KG1 (cell line): Measurements from ENCODE around the gene NHEJ1.
"Not testable (repeated sequence)": the region's sequence is repeated elsewhere in the genome, so short reads cannot be mapped to it uniquely, and the experiment has no call there.

ENCODE experiments used
- DNase-seq: peaks from one replicate; lab custom pipeline; 2025; lab: John Stamatoyannopoulos, UW

The NHEJ1 gene, protein sequence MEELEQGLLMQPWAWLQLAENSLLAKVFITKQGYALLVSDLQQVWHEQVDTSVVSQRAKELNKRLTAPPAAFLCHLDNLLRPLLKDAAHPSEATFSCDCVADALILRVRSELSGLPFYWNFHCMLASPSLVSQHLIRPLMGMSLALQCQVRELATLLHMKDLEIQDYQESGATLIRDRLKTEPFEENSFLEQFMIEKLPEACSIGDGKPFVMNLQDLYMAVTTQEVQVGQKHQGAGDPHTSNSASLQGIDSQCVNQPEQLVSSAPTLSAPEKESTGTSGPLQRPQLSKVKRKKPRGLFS

DNA sequence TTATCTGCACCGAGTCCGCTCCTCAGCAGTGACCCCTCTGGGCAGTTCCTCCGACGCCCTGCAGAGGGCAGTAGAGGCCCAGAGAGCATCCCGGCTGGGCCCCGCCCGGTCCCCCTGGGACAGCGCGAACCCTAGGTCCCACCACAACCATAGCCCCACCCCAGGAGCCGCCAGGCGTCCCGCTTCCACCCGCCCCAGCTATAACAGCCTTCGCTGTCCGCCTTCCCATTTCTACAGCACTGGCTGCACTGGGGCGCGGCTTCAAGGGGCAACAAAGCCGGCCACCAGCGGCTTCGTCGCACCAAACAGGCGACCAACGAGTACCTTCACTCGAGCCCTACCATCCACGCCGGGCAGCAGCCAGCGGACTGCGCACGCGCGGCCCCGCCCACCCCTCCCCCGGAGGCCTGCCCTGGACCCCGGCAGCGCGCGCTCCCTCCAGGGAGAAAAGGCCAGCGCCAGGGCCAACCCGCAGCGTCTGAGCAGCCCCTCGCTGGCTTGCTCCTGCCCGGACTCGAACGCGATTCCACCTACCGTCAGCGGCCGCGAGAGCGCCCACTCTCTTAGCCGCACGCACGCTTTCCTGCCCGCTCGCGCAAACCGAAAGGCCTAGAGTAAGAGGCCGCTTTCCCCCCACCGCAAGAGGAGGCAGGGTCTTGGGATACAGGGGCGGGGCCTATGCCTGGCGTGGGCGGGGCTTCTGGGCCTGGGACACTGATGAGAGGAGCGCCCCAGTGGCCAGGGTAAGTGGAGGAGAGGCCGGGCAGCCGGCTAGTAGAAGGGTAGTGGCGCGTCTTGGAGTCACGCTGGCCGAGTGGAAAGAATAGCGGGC is at the start of gene NHEJ1:
Gene NHEJ1 (minus strand): TSS at position 630 of the 832 bp plus-strand sequence. CDS start 2,453 bp downstream, outside the sequence.
- peak; percentile 91 for DNase-seq

GRCh38 chr2:219209236-219210195 is 48.9 kb upstream of the NHEJ1 start:
- DNase-seq: peak; percentile 75

DNA sequence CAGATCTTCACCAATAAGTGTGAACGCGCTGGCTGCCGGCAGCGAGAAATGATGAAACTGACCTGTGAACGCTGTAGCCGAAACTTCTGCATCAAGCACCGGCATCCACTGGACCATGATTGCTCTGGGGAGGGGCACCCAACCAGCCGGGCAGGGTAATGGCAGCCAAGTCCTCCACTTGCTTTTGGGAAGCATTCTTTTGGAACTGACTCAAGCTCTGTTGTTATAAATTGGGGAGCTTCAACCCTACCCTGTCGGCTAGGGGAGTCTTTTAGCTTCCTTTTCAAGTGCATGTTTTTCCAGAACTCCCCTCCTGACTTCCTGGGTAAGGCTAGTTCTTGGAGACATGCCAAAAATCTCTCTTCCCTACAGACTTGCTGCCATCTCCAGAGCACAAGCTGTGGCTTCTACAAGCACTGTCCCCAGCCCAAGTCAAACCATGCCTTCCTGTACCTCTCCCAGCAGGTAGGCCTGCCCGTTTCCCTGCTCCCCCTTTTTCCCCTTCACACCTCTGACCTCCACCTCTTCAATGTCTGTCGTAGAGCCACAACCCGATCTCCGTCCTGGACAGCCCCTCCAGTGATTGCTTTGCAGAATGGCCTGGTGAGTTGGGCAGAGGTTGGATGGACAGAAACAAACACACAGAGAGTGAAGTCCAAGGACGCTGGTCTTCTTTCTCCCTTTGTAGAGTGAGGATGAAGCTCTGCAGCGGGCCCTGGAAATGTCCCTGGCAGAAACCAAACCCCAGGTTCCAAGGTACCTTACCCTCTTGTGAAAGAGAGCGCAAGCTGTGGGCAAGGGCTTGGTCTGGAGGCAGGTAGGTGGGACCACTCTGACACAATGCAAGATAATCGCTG is 47.5 kb upstream of the NHEJ1 start:
- DNase-seq: no peak

- no peak for DNase-seq
Measured at GRCh38 chr2:219207134-219207883, 46.7 kb upstream of the NHEJ1 start.

GRCh38 chr2:219206328-219207133 is 45.9 kb upstream of the NHEJ1 start, which contains the start of gene ZFAND2B:
TSS of gene ZFAND2B (plus strand) at chr2:219206782. CDS start at chr2:219206988, 206 bp downstream.
- peak; percentile 91 for DNase-seq

GRCh38 chr2:219205981-219206327 is 45.3 kb upstream of the NHEJ1 start:
- no peak for DNase-seq

DNA sequence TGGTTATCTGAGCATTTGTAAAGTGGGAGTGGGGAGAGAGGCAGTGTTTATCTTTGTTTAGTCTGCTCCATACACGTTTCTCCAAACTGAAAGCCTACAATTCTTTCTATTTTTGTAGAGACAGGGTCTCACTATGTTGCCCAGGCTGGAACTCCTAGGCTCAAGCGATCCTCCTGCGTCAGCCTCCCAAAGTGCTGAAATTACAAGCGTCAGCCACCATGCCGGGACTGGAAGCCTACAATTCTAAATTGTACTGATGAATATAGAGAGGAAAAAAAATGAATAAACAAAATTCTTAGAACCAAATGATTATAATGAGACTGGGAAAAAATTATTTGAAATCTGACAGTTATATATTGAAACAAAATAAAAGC is 44.5 kb upstream of the NHEJ1 start:
- no peak for DNase-seq

DNA sequence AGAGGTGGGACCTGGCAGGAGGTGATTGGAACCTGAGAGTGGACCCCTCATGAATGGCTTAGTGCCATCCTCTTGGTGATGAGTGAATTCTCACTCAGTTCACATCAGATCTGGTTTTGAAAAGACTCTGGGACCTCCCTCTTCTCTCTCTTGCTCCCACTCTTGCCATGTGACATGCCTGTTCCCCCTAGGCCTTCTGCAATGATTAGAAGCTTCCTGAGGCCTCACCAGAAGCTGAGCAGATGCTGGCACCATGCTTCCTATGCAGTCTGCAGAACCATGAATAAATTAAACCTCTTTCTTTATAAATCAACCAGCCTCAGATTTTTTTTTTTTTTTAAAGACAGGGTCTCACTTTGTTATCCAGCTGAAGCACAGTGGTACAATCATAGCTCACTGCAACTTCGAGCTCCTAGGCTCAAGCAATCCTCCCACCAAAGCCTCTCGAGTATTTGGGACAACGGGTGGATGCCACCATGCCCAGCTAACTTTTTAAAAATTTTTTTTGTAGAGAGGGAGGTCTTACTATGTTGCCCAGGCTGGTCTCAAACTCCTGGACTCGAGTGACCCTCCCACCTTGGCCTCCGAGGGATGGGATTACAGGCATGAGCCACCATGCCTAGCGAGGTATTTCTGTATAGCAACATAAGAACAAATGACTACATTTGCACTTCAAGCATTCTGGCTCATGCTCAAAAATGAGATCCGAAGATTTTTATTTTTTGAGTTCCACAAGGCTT is 44.0 kb upstream of the NHEJ1 start:
- DNase-seq: no peak

DNA sequence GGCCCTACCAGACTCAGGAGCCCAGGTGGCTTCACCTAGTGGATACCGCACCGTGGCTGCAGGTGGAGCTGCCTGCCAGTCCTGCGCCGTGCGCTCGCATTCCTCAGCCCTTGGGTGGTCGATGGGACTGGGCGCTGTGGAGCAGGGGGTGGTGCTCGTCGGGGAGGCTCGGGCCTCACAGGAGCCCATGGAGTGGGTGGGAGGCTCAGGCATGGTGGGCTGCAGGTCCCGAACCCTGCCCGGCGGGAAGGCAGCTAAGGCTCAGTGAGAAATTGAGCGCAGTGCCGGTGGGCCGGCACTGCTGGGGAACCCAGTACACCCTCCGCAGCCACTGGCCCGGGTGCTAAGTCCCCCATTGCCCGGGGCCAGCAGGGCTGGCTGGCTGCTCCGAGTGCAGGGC is 40.7 kb upstream of the NHEJ1 start:
- DNase-seq: not testable (repeated sequence)

DNA sequence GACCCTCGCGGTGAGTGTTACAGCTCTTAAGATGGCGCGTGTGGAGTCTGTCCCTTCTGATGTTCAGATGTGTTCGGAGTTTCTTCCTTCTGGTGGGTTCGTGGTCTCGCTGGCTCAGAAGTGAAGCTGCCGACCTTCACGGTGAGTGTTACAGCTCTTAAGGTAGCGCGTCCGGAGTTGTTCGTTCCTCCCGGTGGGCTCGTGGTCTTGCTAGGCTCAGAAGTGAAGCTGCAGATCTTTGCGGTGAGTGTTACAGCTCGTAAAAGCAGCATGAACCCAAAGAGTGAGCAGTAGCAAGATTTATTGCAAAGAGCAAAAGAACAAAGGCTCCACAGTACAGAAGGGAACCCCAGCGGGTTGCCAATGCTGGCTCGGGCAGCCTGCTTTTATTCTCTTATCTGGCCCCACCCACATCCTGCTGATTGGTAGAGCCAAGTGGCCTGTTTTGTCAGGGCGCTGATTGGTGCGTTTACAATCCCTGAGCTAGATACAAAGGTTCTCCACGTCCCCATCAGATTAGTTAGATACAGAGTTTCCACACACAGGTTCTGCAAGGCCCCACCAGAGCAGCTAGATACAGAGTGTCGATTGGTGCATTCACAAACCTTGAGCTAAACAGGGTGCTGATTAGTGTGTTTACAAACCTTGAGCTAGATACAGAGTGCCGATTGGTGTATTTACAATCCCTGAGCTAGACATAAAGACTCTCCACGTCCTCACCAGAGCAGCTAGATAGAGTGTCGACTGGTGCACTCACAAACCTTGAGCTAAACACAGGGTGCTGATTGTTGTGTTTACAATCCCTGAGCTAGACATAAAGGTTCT is 40.1 kb upstream of the NHEJ1 start:
- DNase-seq: not testable (repeated sequence)

DNA sequence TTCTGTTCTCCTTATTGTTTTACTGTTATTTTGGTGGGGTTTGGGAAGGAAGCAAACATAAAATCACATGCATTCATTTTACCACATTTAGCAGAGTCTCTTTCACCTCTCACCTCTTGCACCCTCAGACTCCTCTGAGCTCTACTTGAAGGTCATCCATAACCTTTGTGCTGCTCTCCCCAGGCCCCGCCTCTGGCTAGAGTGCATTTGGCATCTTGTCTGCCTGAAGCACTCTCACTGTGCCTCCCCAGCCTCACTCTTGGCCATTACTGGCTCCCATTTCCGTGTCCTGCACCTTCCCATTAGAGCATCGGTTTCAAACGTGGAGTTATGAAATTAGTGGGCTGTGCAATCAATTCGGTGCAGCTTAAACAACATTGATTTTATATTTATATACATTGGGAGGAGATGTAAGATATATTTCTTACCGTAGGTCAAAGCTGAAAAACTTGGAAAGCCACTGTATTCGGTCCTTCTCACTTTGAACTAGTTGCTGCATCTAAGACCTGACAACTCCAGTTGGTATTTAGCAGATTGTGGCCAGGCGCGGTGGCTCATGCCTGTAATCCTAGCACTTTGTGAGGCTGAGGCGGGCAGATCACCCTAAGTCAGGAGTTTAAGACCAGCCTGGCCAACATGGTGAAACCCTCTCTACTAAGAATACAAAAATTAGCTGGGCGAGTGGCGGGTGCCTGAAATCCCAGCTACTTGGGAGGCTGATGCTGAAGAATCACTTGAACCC is 39.0 kb upstream of the NHEJ1 start:
- DNase-seq: no peak

DNA sequence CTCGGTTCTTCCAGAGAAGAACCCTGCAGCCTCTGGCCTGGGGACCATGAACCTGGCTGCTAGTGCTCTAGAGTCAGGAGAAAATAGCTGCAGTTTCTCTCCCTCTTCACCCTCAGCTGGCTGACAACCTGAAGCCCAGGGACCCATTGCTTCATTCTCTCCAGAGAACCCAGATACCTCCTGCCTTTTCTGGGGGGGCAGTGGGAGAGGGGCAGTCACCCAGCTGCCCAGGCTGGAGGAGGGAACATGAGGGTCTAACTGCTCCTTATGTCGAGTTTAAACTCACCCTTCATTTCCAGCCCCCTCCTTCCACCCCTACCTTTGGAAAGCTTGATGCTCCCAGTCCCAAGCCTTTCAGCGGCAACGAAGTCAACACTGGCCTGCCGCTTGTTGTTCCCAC is 38.4 kb upstream of the NHEJ1 start:
- DNase-seq: no peak

- no peak for DNase-seq
Measured at GRCh38 chr2:219197388-219197787, 36.8 kb upstream of the NHEJ1 start.

GRCh38 chr2:219186754-219187456 is 26.3 kb upstream of the NHEJ1 start:
- DNase-seq: no peak

GRCh38 chr2:219184121-219184520 is 23.5 kb upstream of the NHEJ1 start:
- DNase-seq: no peak

DNA sequence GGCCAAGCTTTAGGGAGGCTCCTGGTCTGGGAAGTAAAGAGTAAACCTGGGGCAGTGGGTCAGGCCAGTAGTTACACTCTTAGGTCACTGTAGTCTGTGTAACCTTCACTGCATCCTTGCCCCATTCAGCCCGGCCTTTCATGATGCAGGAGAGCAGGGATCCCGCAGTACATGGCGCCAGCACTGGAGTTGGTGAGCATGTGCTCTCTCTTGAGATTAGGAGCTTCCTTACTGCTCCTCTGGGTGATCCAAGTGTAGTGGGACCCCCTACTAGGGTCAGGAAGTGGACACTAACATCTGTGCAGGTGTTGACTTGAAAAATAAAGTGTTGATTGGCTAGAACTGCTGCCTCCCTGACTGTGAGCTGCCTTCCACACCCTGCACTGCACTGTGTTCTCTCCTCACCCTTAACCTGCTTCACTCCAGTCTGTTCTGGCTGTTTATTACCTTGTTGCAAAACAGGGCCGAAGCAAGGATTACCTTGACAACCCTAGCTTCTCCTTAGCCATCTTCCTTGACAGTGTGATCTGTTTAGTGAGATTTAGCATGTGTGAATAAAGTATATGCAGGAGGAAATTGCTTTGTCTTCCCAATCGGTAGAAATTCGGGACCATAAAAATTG is 22.6 kb upstream of the NHEJ1 start:
- no peak for DNase-seq
